GM18867 (cell line): Measurements from ENCODE around the gene SLCO6A1.

Experiments used
- ATAC-seq: cut with Tn5 transposase; IDR thresholded peaks from one replicate; pipeline ENCODE4 v1.9.1; 2021; ENCODE audit warnings: mild to moderate bottlenecking, moderate library complexity; ENCODE audit not compliant: unreplicated experiment

SLCO6A1 gene

GRCh38 chr5:102453716-102454115, 45.1 kb downstream of the SLCO6A1 start:
- peak; percentile 90 for ATAC-seq

DNA sequence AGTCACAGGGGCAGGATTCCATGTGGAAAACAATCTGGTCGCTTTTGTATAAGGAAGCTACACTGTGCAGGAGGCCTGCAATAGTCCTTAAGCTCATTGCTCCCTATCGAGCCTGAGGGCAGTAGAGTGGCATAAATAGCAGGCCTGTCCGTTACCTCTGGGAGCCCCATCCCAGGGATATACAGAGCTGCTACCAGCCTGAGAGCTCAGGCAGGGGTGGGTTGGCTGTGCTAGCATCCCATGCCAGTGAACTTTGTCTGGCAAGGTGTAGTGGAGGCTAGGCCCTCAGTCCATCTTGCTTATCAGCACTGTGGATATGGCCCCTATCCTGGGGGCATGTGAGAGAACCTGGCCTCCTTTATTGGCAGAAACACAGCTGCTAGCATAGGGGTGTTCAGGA, 47.7 kb downstream of the SLCO6A1 start:
- no peak for ATAC-seq

DNA sequence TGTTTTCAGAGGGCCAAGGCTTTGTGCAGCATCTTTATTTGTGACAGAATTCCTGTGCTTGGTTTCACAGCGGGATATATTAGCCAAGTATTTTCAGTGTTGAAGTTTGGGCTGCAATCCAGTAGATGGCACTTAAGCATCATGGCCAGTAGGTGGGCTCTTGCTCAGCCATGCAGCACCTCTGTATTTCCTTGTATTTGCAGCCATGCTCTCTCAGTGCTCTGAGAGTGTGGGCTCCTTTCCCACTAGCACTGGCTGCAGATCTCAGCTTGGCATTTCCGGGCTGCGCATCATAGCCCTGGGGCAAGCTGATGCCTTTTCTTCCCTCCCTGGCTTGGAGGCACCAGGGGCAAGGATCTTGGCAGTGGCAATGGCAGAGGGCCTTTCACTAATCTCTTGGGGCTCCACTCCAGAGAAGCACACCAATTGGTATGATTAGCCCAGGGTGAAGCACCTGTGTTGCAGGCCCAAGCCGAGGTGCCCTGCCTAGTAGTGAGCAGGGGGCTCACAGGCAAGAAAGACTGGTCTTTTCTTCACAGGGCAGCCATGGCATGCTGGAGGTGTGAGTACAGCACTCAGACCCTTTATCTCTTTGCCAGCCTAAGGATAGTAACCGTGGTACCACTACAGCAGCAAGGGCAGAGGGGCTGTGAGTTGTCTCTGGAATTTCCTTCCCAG, 48.3 kb downstream of the SLCO6A1 start:
- ATAC-seq: peak; percentile 61

DNA sequence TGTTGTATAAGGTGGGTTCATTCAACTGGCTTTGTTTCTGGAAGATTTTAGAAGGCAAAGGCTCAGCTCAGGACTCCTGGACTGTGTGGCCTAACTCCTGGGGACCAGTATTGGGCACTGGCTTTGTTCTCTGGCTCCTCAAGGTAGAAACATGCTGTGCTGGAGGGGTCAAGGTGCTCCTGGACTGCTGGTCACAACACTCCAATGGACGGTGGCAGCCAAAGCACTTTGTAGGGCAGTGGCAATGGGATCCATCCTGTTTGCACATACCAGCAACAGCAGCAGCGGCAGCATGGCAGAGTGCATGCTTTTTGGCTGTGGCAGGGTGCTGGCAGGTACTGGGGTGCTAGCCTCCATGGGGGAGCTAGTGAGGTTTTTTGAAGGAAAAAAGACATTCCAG, 65.3 kb downstream of the SLCO6A1 start:
- ATAC-seq: no peak

GRCh38 chr5:102421647-102422046, 77.2 kb downstream of the SLCO6A1 start:
- no peak for ATAC-seq

DNA sequence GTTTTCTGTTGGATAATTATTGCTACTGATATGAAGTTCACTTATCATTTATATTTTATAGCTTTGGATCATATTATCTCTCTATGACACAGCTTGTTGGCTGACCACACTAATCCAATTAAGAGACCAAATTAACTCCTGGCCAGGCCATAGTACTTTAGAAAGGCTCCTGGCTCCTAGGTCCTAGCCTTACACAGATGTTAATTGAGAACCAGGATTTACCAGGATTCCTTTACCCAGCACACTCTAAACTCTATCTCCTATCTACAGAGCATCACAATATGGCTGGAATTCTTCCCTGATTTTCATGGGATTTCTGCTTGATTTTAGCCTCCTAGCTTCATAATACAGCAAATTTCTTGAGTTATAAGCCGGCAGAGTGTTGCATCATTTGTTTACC, 80.3 kb downstream of the SLCO6A1 start:
- no peak for ATAC-seq

- ATAC-seq: no peak
Measured at GRCh38 chr5:102414448-102414847, 84.4 kb downstream of the SLCO6A1 start.

- ATAC-seq: no peak
Measured at GRCh38 chr5:102388235-102388634, 110.6 kb downstream of the SLCO6A1 start.

- no peak for ATAC-seq
Measured at GRCh38 chr5:102385365-102385764, 113.4 kb downstream of the SLCO6A1 start.

DNA sequence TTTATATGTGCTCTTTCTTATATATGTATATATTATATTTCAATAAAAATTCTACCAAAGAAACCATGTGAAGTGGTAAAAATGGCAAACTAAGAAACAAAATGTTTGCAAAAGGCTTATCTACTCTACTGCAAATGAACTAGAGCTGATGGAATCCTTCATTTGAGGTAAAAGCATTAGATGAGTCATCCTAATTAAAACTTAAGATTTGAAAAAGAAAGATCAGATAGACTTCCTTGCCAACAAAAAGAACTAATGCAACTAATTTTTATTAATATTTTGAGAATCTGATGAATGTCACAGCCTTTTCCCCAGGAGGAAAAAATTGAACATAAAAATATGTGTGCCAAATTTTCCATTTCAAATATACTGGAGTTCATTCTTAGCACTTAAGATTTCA, 118.6 kb downstream of the SLCO6A1 start:
- ATAC-seq: no peak

DNA sequence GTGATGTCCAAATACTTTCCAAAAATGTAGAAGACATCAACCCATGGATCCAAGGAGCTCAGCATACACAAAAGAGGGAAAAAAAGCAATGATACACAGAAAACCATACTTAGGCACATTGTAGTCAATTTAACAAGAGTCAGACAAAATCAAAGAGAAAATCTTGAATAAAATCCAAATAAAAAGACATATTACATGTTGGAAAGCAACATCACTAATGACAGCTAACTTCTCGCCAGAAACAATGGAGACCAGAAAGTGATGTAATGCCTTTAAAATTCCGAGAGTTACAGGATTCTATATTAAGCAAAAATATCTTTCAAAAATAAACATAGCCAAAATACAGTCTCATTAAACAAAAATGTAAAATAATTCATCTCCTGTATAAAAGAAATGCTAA, 122.9 kb downstream of the SLCO6A1 start:
- ATAC-seq: no peak

DNA sequence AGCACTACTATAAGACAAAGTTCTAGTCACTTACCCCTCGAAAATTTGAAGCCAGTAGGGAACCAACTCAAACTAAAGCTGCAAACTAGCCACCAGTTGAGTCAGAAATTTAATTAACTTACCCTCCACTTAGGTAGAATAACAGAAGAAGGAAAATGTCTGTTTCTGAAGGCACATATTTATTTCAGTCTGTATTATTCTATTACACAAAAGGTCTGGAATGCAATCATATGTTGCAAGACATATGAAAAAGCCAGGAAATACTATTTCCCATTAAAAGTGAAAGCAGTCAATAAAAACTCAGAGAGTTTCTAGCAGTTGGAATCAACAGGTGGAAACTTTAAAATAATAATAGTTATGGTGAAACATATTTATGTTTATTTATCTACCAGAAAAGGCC, 123.5 kb downstream of the SLCO6A1 start:
- no peak for ATAC-seq

GRCh38 chr5:102368392-102368791, 130.4 kb downstream of the SLCO6A1 start:
- ATAC-seq: no peak

DNA sequence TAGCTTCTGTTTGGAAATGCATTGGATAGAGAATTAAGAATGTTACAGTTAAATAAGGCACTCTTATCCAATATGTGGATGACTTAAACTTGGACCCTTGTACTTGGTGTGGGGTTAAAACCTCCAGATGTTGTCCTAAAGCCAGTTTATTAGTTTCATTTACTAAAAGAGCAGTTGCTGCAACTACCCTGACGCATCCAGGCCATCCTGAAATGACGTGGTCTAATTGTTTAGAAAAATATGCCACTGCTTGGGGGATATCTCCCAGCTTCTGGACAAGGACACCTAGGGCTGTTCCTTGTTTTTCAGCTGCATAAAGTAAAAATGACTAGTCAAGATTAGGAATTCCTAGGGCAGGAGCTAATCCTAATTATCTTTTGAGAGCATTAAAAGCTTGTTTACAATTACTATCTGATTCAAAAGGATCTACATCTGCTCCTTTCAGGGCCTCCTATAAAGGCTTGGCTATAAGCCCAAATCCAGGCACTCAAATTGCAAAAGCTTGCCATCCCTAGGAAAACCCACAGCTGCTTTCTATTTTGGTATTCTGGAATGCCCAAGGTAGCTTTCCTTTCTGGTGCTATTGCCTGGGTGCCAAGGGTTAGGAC, 157.0 kb downstream of the SLCO6A1 start:
- ATAC-seq: no peak

DNA sequence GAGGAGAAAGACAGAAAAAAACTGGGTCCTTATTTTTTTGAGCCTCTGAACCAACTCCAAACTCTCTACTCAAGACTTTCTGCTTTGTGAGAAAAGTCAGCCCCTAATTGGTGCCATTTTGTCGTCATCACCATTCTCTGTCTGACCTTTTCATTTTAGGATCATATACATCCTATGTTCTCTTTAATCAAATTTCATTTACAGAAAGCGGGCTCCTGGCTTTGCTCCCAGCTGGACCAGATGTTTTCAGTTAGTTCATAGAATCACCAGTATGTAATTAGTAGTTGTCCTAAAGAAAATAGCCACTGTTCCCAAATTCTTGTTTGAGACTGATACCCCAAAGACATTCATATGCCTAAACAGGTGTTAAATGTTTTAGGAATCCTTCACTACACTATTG, 174.1 kb downstream of the SLCO6A1 start:
- ATAC-seq: no peak
